Measurements from ENCODE around the gene LYRM9. TPM values are rescaled to one million over a fixed set of nuclear protein-coding genes. Genes with fewer than 3 reads are reported as not detected.

LYRM9 gene
- polyA plus RNA-seq, 1 donor (not counting 4 experiments of a cell fraction or from before 2014, with no cell fraction given): 3.0 TPM

GRCh38 chr17:27938241-27938640, 45.1 kb upstream of the LYRM9 start:
- H3K9me3 ChIP-seq (ENCODE audit: control insufficient read depth, low read depth, low read length): no peaks in the 10 kb centered on the region
- H3K27me3 ChIP-seq (ENCODE audit: control insufficient read depth, extremely low read depth, insufficient read depth, low read length): peaks cover 10% of the 10 kb centered on the region
- no peak overlapping the region for H3K9ac ChIP-seq (ENCODE audit: control insufficient read depth, extremely low read depth, insufficient read depth, low read length)
- no peak overlapping the region for H3K4me2 ChIP-seq (ENCODE audit: control insufficient read depth, extremely low read depth, insufficient read depth, low read depth, low read length)
- H4K20me1 ChIP-seq (ENCODE audit: control insufficient read depth, extremely low read depth, insufficient read depth, low read length): no peaks in the 10 kb centered on the region
- TF ChIP-seq CTCF (optimal IDR thresholded peaks at IDR 0.05 in 1 of 3, IDR thresholded peaks at IDR 0.05 in 1 of 3, conservative IDR thresholded peaks at IDR 0.05 in 1 of 3; ENCODE audit: extremely low read depth in 1 of 3, insufficient read depth in 2 of 3, low read length in 3 of 3) (no peak), EZH2 (IDR thresholded peaks at IDR 0.05; ENCODE audit: low read length) (no peak)
- no peaks in the 10 kb centered on the region for H3K36me3 ChIP-seq (ENCODE audit: control insufficient read depth in 2 of 2, extremely low read depth in 1 of 2, insufficient read depth in 2 of 2, low read length in 2 of 2)
- H3K27ac ChIP-seq (ENCODE audit: control insufficient read depth, insufficient read depth, low read length): no peak overlapping the region
- FAIRE-seq (no peak), DNase-seq (ENCODE audit: low read depth, low spot score) (no peak)
- no peaks in the 10 kb centered on the region for H3K4me1 ChIP-seq (ENCODE audit: control insufficient read depth, extremely low read depth, insufficient read depth, low read length)
- H3K79me2 ChIP-seq (ENCODE audit: control insufficient read depth, insufficient read depth, low read length): no peaks in the 10 kb centered on the region
- H2AFZ ChIP-seq (ENCODE audit: control insufficient read depth, low read length): no peak overlapping the region
- dilution Hi-C loops (cut with MboI; ENCODE audit: extremely low pct_ligation_motif_present, low sequenced_read_pairs): no loop called here
- H3K9me1 ChIP-seq (ENCODE audit: control insufficient read depth, extremely low read depth, insufficient read depth, low read length): no peaks in the 10 kb centered on the region
- no peak overlapping the region for H3K4me3 ChIP-seq (ENCODE audit: control insufficient read depth in 2 of 3, extremely low read depth in 1 of 3, insufficient read depth in 2 of 3, low read depth in 1 of 3, low read length in 3 of 3)

DNA sequence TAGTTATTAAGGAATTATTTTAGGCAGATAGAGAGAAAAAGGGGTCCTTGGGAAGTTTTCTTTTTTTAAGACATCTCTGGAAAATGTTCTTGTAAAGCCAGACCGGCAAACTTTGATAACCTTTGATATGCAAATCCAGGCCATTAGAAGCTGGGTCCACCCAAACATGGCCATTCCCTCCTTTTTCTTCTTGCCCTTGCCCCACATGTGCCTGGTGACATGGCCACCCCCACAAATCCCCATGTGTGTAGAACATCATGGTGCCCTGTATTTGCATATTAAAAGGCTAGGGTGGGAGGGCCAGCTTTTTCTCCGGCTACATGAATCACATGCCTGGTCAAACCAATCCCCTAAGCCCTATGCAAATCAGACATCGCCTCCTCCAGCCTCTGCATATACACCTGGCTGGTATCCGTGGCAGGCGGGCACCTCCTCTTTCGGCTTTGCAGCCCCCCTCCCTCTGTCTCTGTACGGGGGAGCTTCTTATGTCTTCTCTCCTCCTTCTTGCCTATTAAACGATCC, 43.9 kb upstream of the LYRM9 start:
- Histone ChIP-seq H3K9me1 (ENCODE audit: control insufficient read depth, extremely low read depth, insufficient read depth, low read length) (no peaks in the 10 kb centered on the region), H3K4me3 (ENCODE audit: control insufficient read depth in 2 of 3, extremely low read depth in 1 of 3, insufficient read depth in 2 of 3, low read depth in 1 of 3, low read length in 3 of 3) (no peak overlapping the region), H3K9ac (ENCODE audit: control insufficient read depth, extremely low read depth, insufficient read depth, low read length) (no peak overlapping the region), H3K36me3 (ENCODE audit: control insufficient read depth in 2 of 2, extremely low read depth in 1 of 2, insufficient read depth in 2 of 2, low read length in 2 of 2) (no peaks in the 10 kb centered on the region), H3K79me2 (ENCODE audit: control insufficient read depth, insufficient read depth, low read length) (no peaks in the 10 kb centered on the region), H3K27ac (ENCODE audit: control insufficient read depth, insufficient read depth, low read length) (no peak overlapping the region), H2AFZ (ENCODE audit: control insufficient read depth, low read length) (no peak overlapping the region), H3K9me3 (ENCODE audit: control insufficient read depth, low read depth, low read length) (no peaks in the 10 kb centered on the region), H4K20me1 (ENCODE audit: control insufficient read depth, extremely low read depth, insufficient read depth, low read length) (no peaks in the 10 kb centered on the region), H3K27me3 (ENCODE audit: control insufficient read depth, extremely low read depth, insufficient read depth, low read length) (peaks cover 10% of the 10 kb centered on the region), H3K4me1 (ENCODE audit: control insufficient read depth, extremely low read depth, insufficient read depth, low read length) (no peaks in the 10 kb centered on the region), H3K4me2 (ENCODE audit: control insufficient read depth, extremely low read depth, insufficient read depth, low read depth, low read length) (no peak overlapping the region)
- FAIRE-seq (no peak), DNase-seq (ENCODE audit: low read depth, low spot score) (no peak)
- dilution Hi-C loops (cut with MboI; ENCODE audit: extremely low pct_ligation_motif_present, low sequenced_read_pairs): no loop called here
- TF ChIP-seq EZH2 (IDR thresholded peaks at IDR 0.05; ENCODE audit: low read length) (no peak), CTCF (optimal IDR thresholded peaks at IDR 0.05 in 1 of 3, IDR thresholded peaks at IDR 0.05 in 1 of 3, conservative IDR thresholded peaks at IDR 0.05 in 1 of 3; ENCODE audit: extremely low read depth in 1 of 3, insufficient read depth in 2 of 3, low read length in 3 of 3) (no peak)
